K562 (cell line): ENCODE results near the gene STAG2. TPM values are rescaled to one million over a fixed set of nuclear protein-coding genes. Genes with fewer than 3 reads are reported as not detected.

Experiments
- ATF4 ChIP-seq: fragments of 450-650 bp; formaldehyde crosslinking; IDR thresholded peaks from 2 replicates; pipeline ENCODE4 v1.4.0; 2022; ENCODE audit warnings: mild to moderate bottlenecking, moderate library complexity
- FOXM1 ChIP-seq, 2 experiments: fragments of 450-650 bp in 1 of 2; sonication (generic) in 1 of 2; formaldehyde crosslinking in 1 of 2; IDR thresholded peaks; 2 replicates each; pipeline versions ENCODE4 v1.6.1 to v1.9.0; 2017 to 2022; ENCODE audit warnings: low read depth in 2 of 2, mild to moderate bottlenecking in 2 of 2, missing genetic modification reagents in 1 of 2, moderate library complexity in 1 of 2
- IFI16 ChIP-seq: fragments of 250-450 bp; sonication (Bioruptor Pico); IDR thresholded peaks from 2 replicates; pipeline ENCODE4 v2.1.2; 2022; ENCODE audit warnings: mild to moderate bottlenecking, inconsistent platforms
- IRF2 ChIP-seq: sonication (generic); formaldehyde crosslinking; IDR thresholded peaks from 2 replicates; pipeline ENCODE4 v1.8.1; 2022; ENCODE audit warnings: mild to moderate bottlenecking, missing genetic modification reagents
- KHSRP ChIP-seq: fragments of 450-650 bp; IDR thresholded peaks from 2 replicates; pipeline ENCODE4 v1.6.1; 2017
- NR2C1 ChIP-seq, 2 experiments: fragments of 450-650 bp; IDR thresholded peaks; 2 replicates each; pipeline ENCODE4 v1.6.1; 2017; ENCODE audit warnings: mild to moderate bottlenecking in 2 of 2, antibody characterized with exemption in 1 of 2, inconsistent platforms in 1 of 2, missing compliant biosample characterization in 1 of 2, missing genetic modification characterization in 1 of 2
- SAFB2 ChIP-seq: fragments of 200-400 bp; formaldehyde crosslinking; IDR thresholded peaks from 2 replicates; pipeline ENCODE4 v1.6.1; 2018; ENCODE audit warnings: borderline replicate concordance, low read length, low read depth, moderate library complexity; ENCODE audit not compliant: severe bottlenecking
- SMAD4 ChIP-seq: fragments of 250-450 bp; sonication (Bioruptor Pico); conservative IDR thresholded peaks from 2 replicates; pipeline ENCODE4 v1.8.0; 2021; ENCODE audit warnings: inconsistent platforms, mild to moderate bottlenecking, moderate library complexity
- TCF7 ChIP-seq: sonication (generic); IDR thresholded peaks from 2 replicates; pipeline ENCODE4 v1.6.1; 2016; ENCODE audit warnings: antibody characterized with exemption, borderline replicate concordance
- ZBTB9 ChIP-seq: fragments of 450-650 bp; formaldehyde crosslinking; IDR thresholded peaks from 2 replicates; pipeline ENCODE4 v1.4.0; 2020; ENCODE audit warnings: mild to moderate bottlenecking, moderate library complexity
- ZFX ChIP-seq: sonication (generic); formaldehyde crosslinking; IDR thresholded peaks from 2 replicates; pipeline ENCODE4 v1.8.0; 2022; ENCODE audit warnings: mild to moderate bottlenecking, missing genetic modification reagents, moderate library complexity
- ZNF253 ChIP-seq: fragments of 250-450 bp; sonication (Bioruptor Pico); conservative IDR thresholded peaks from 2 replicates; pipeline ENCODE4 v1.6.1; 2021; ENCODE audit warnings: mild to moderate bottlenecking
- ZNF655 ChIP-seq: fragments of 250-450 bp; sonication (Bioruptor Pico); IDR thresholded peaks from 2 replicates; pipeline ENCODE4 v1.5.0; 2021
- ZNF780A ChIP-seq: fragments of 250-450 bp; sonication (Bioruptor Pico); IDR thresholded peaks from 2 replicates; pipeline ENCODE4 v1.5.0; 2021; ENCODE audit warnings: mild to moderate bottlenecking
- polyA plus RNA-seq, 8 experiments: library from polyadenylated mRNA; depleted of rRNA in 4 of 8; stranded (reverse) in 5 of 8; unstranded in 3 of 8; fragments of >200 nt; fragmentation: Nextera tagmentation in 2 of 8; fragmentation: Illumina TruSeq in 1 of 8; extraction: Ambion mirVana in 2 of 8; extraction: Trizol in 1 of 8; gene quantifications; 2 replicates each; pipeline versions ENCODE4 v1.2.1 to v1.2.3, GENCODE V29; 2011 to 2014; ENCODE audit warnings: inconsistent platforms in 1 of 8, missing spikeins in 1 of 8
- total RNA-seq, 7 experiments: library from RNA; depleted of rRNA in 6 of 7; stranded (reverse); fragments of >200 nt in 6 of 7; fragmentation: Illumina TruSeq in 2 of 7; extraction: Trizol in 2 of 7; gene quantifications; 2 replicates each; pipeline versions ENCODE4 v1.2.1 to v1.2.3, GENCODE V29; 2011 to 2021; ENCODE audit warnings: low replicate concordance in 1 of 7
- TF ChIP-seq, protein P1 (sequence below): fragments of 450-650 bp; IDR thresholded peaks from 2 replicates; pipeline ENCODE4 v1.7.1; 2018; ENCODE audit warnings: mild to moderate bottlenecking, low read depth; ENCODE audit not compliant: partially characterized antibody
- TF ChIP-seq, protein P2 (sequence below), 2 experiments: fragments of 250-450 bp in 1 of 2; fragments of 450-650 bp in 1 of 2; sonication (Bioruptor Pico) in 1 of 2; IDR thresholded peaks; 2 replicates each; pipeline versions ENCODE4 v1.6.1 to v1.8.0; 2016 to 2021; ENCODE audit warnings: mild to moderate bottlenecking in 2 of 2, moderate library complexity in 2 of 2, missing compliant biosample characterization in 1 of 2, missing genetic modification characterization in 1 of 2
- TF ChIP-seq, protein P3 (sequence below): sonication (generic); IDR thresholded peaks from 2 replicates; pipeline ENCODE4 v1.6.1; 2016

The STAG2 gene
- total and polyA plus RNA-seq, 9 of the 15 experiments (the other 6 are each of a cell fraction or from before 2014, with no cell fraction given) = 40.3 to 133 (median 90.1) TPM

DNA sequence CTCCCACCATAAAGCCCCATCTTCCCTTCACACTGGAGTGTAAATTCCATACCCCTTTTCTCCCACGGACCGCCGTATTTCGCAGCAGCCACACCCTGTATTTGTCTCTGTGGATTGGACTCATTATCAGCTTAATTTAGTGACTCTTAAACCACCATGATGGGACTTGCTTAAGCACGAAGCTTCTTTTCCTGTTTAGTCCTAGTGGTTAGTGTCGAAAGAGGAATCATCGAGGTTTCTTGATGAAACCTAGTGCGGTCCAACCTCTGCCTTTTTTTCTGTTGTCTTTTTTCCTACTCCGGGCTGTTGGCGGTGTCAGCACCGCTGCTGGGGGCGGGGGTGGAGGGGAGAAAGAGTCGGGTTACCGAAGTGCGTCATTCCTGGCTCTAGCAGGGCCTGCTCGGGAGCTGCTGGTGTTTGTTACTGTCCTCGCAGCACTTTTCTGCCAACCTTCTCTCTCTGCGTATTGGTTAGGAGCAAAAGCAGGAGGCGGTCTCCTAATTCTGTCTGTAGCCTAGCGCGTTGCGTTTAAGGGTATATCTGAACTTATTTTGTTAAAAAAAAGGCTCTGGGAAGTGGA lies 1.4 kb downstream of the STAG2 start (continued):
- TF ChIP-seq, protein P1, sequence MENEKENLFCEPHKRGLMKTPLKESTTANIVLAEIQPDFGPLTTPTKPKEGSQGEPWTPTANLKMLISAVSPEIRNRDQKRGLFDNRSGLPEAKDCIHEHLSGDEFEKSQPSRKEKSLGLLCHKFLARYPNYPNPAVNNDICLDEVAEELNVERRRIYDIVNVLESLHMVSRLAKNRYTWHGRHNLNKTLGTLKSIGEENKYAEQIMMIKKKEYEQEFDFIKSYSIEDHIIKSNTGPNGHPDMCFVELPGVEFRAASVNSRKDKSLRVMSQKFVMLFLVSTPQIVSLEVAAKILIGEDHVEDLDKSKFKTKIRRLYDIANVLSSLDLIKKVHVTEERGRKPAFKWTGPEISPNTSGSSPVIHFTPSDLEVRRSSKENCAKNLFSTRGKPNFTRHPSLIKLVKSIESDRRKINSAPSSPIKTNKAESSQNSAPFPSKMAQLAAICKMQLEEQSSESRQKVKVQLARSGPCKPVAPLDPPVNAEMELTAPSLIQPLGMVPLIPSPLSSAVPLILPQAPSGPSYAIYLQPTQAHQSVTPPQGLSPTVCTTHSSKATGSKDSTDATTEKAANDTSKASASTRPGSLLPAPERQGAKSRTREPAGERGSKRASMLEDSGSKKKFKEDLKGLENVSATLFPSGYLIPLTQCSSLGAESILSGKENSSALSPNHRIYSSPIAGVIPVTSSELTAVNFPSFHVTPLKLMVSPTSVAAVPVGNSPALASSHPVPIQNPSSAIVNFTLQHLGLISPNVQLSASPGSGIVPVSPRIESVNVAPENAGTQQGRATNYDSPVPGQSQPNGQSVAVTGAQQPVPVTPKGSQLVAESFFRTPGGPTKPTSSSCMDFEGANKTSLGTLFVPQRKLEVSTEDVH = no peak
- TF ChIP-seq, protein P2, sequence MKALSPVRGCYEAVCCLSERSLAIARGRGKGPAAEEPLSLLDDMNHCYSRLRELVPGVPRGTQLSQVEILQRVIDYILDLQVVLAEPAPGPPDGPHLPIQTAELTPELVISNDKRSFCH (CRISPR knock-in tag; IDR thresholded peaks at IDR 0.05) = no peak
- TF ChIP-seq, protein P2 (tag; IDR thresholded peaks at IDR 0.05) = no peak
- TF ChIP-seq ZBTB9 (CRISPR knock-in tag) (no peak), SMAD4 (CRISPR knock-in tag) (no peak), ZNF780A (CRISPR knock-in tag) (no peak), ZNF253 (CRISPR knock-in tag) (no peak), NR2C1 (IDR thresholded peaks at IDR 0.05) (no peak), NR2C1 (tag; IDR thresholded peaks at IDR 0.05) (no peak), SAFB2 (no peak), ZNF655 (no peak), KHSRP (no peak), TCF7 (no peak), IRF2 (CRISPR knock-in tag) (no peak), ZFX (CRISPR knock-in tag) (peak; percentile 60), FOXM1 (IDR thresholded peaks at IDR 0.05; ENCODE audit: low read depth) (no peak), FOXM1 (CRISPR knock-in tag; IDR thresholded peaks at IDR 0.05; ENCODE audit: low read depth) (no peak), IFI16 (CRISPR knock-in tag) (no peak), ATF4 (CRISPR knock-in tag) (no peak)
- TF ChIP-seq, protein P3, sequence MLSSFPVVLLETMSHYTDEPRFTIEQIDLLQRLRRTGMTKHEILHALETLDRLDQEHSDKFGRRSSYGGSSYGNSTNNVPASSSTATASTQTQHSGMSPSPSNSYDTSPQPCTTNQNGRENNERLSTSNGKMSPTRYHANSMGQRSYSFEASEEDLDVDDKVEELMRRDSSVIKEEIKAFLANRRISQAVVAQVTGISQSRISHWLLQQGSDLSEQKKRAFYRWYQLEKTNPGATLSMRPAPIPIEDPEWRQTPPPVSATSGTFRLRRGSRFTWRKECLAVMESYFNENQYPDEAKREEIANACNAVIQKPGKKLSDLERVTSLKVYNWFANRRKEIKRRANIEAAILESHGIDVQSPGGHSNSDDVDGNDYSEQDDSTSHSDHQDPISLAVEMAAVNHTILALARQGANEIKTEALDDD = peak; percentile 58
